ENCODE measurements around the gene MIEF1.
A peak's percentile ranks its signal among the peaks of the same experiment; 100 is the strongest.

MIEF1 gene

GRCh38 chr22:39469681-39470450, 32.2 kb upstream of the MIEF1 start:
- peak; percentile 42 for DNase-seq

- peak; percentile 57 for DNase-seq
Observed at GRCh38 chr22:39470451-39471291, 31.4 kb upstream of the MIEF1 start.

GRCh38 chr22:39471381-39472141, 30.5 kb upstream of the MIEF1 start:
- peak; percentile 69 for DNase-seq

- no peak for DNase-seq
Observed at GRCh38 chr22:39472570-39473556, 29.2 kb upstream of the MIEF1 start.

DNA sequence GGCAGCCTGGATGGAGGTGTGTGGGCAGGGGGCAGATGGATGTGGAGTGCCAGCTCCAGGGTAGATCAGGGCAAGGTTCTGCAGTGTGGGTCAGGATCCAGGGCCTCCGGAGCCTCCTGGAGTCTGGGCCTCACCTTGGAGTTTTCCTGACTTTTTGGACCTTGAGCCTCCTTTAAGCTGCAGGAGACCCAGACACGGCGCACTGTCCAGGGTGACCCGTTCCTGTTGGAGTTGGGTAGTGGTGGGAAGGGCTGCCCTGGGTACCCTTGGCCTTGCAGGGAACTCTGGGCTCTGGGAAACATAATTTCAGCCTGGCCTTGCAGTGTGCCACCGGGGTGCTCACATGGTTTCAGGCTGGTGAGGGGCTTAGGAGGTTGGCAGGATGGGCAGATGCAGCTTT, 28.2 kb upstream of the MIEF1 start:
- no peak for DNase-seq

- DNase-seq, result no peak
Observed at GRCh38 chr22:39474351-39475111, 27.6 kb upstream of the MIEF1 start.

DNA sequence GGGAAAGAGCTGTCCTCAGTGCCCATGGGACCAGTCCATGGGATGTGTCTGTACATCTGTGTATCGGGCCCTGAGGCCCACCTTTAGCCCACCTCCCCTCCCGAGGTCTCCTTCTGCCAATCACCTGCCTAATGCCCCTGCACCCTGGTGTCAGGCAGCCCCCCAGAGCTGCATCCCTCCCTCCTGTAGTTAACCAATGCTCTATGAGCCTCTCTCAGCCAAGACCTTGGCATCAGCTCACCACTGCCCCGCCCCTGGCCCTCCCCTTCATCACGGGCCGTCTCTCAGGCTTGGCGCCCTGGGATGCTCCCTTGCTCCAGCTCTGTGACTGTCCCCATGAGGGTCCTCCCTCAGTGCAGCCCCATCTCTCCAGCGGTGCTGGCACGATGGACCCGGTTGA, 26.8 kb upstream of the MIEF1 start:
- no peak for DNase-seq

GRCh38 chr22:39475902-39476301, 26.2 kb upstream of the MIEF1 start:
- no peak for DNase-seq

GRCh38 chr22:39476664-39477063, 25.4 kb upstream of the MIEF1 start:
- DNase-seq, result no peak

GRCh38 chr22:39477542-39477941, 24.5 kb upstream of the MIEF1 start:
- no peak for DNase-seq

DNA sequence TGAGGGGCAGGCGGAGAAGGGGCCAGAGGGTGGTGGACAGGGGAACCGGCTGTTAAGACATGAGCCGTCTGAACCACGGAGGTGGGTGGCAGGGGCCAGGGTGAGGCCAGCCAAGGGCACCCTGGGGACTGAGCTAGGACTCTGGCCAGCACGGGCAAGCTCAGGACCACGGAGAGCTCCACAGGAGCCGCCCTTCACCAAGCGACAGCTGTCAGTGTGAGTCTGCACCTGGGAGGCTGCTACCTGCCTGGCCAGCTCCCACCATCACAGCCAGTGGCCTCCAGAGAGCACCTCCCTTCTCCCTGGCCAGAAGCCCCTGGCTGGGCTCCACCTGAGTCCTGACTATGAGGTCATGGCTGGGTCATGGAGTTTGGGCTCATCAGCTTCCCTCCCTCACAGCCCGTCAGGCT, 23.6 kb upstream of the MIEF1 start:
- DNase-seq, result peak; percentile 44

DNA sequence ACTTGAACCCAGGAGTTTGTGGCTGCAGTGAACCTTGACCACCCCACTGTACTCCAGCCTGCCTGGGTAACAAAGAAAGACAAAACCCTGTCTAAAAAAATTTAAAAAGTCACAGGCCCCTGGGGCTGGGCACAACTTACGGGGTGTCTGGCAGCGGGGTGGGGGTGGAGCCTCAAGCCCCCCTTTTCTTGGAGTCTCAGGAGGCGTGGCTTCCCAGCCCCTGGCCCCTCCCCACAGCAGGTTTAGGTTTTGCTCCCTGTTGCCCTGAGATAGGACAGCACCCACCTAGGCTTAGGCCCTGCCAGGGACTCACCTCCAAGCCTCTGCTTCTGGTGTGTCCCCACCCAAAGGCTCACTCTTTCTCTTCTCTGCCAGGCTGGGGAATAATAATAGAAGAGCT, 22.8 kb upstream of the MIEF1 start:
- DNase-seq, result no peak

DNA sequence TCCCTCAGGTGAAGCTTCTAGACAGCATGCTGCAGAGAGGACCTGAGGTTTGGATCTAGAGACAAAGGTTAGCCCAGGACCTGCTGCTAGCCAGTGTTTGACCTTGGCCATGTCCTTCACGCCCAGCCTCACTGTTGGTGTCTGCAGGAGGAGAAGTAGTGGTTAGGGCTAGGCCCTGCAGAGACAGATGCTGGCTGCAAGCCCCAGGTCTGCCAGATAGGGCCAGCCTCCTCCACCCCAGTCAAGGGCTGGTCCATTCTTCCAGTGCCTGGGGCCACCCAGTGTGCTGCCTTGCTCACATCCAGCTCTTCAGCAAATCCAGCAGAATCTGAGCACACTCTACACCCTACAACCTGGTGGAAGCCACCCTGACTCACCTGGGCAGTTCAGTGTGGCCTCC, 21.5 kb upstream of the MIEF1 start:
- DNase-seq, result no peak

- DNase-seq, result no peak
Observed at GRCh38 chr22:39481054-39481453, 21.0 kb upstream of the MIEF1 start.

- no peak for DNase-seq
Observed at GRCh38 chr22:39481595-39481994, 20.5 kb upstream of the MIEF1 start.

DNA sequence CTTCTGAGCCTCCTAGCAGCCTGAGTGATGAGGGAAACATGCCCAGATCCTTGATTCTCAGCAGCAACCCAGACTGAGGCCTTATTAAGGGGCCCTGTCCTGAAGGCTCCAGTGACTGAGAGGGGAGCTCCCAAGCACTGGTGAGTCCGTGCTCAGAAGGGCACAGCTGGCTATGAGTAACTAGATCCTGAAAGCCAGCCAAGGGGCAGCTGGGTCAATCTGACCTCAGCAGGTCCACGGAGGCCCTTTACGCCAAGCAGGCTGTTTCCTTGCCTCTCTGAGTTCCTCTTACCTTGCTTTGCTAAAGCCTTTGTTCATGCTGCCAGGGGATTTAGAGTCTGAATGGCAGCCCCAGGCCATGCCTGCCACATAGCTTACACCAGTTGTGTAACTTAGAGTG, 19.3 kb upstream of the MIEF1 start:
- DNase-seq, result no peak

GRCh38 chr22:39486951-39487825, 14.9 kb upstream of the MIEF1 start:
- no peak for DNase-seq

DNA sequence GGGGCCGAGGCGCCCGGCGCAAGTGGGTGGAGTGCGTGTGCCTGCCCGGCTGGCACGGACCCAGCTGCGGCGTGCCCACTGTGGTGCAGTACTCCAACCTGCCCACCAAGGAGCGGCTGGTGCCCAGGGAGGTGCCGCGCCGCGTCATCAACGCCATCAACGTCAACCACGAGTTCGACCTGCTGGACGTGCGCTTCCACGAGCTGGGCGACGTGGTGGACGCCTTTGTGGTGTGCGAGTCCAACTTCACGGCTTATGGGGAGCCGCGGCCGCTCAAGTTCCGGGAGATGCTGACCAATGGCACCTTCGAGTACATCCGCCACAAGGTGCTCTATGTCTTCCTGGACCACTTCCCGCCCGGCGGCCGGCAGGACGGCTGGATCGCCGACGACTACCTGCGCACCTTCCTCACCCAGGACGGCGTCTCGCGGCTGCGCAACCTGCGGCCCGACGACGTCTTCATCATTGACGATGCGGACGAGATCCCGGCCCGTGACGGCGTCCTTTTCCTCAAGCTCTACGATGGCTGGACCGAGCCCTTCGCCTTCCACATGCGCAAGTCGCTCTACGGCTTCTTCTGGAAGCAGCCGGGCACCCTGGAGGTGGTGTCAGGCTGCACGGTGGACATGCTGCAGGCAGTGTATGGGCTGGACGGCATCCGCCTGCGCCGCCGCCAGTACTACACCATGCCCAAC, 14.1 kb upstream of the MIEF1 start:
- DNase-seq, result no peak

DNA sequence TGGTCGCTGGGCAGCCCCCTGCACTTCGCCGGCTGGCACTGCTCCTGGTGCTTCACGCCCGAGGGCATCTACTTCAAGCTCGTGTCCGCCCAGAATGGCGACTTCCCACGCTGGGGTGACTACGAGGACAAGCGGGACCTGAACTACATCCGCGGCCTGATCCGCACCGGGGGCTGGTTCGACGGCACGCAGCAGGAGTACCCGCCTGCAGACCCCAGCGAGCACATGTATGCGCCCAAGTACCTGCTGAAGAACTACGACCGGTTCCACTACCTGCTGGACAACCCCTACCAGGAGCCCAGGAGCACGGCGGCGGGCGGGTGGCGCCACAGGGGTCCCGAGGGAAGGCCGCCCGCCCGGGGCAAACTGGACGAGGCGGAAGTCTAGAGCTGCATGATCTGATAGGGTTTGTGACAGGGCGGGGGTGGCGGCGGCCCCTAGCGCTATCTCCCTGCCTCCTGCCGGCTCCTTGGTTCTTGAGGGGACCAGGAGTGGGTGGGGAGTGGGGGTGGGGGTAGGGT, 13.5 kb upstream of the MIEF1 start:
- no peak for DNase-seq

Data from right kidney (tissue), 1 donor.